Activated CD4-positive, CD25-positive, alpha-beta regulatory T cell treated with anti-CD3 and anti-CD28 coated beads, Interleukin-2, amount 50 U/mL, for 24 hours (primary cell): Measurements from ENCODE around the gene GRAMD1B.

Source experiments
- ATAC-seq, 2 donors: fragments of 150-1000 bp; cut with Tn5 transposase; one replicate each; pipeline ENCODE4 v1.10.0; 2021; ENCODE audit warnings: mild to moderate bottlenecking in 1 of 2, moderate library complexity in 1 of 2

GRAMD1B gene

DNA sequence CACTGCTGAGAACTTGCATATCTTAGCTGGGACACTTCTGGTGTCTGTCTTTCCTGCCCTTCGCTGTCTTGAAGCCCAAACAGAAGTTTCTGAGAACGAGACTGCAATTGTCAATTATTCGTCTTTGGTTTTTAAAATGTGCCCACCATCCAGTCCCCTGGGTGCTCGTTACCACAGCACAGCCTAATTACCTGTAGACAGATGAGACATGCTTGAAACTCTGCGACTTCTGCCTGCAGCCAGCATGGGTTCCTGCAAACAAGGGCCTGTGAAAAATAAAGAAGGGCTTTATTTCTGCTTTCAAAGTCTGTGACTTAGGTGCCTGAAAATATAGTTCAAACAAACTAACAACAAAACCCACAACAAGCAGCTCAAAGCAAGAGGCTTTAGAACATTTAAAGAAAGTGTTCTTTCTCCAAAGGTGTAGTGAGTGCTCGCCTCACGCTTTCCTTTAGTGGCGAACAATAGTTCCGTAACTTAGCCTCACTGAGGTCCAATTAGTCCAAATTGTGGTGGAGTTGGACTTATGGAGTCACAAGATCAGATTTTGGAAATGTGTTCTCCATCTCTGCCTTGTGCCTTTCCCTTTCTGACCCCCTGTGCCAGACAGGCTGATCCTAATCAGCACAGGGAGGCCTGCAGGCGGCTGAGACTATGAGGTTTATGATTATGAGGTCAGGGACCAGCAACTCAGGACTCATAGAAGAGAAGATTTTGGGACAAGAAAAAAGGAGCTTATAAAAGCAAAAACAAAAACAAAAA, 20.4 kb upstream of the GRAMD1B start:
- no peak for ATAC-seq

DNA sequence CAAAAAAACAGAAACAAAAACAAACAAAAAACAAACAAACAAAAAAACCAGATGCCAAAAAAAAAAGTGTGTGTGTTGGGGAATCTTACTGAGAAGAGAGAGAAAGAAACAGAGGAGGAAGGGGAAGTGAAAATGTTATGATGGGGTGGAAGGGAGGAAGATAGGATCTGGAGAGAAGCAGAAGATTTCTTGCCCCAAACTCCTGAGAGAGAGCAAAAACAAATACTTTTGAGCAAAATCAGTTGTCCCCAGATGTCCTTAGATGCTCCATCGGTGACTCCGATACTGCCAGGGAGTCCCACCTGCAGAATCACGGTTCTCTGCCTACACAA, 19.9 kb upstream of the GRAMD1B start:
- ATAC-seq: no peak

DNA sequence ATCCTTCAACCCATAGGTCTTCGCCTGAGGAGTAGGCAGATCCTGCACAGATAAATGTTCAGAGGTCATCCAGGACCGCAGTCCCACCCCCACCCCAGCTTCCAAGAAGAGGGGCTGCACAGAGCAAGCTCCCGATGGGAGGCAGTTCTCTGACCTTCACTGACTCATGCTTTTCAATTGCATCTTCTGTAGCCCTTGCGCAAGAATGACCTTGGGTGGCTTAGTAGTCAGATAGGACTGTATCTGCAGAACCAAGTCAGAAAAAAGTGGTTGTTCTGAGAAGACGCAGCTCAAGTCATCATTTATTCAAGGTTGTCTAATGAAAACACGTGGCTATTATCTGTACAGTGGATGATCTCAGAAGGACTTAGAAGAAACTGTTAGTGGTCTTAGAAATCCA, 16.4 kb upstream of the GRAMD1B start:
- no peak for ATAC-seq

DNA sequence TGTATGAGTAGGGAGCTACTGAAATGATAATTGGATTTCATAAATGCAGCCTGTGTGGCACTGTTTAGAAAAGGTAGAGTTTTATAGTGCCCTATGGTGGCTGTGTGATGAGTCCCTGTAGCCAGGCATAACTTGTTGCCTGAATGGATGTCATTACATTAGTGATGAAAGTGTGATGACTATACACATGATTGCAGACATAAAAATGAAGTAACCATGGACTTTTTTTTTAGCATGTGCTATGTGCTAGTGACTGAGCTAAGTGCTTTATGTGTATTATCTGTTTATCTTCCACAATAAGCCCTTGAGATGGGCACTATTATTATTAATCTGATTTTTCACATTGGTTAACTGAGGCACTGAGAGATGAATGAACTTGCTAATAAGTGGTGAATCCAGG, 13.5 kb upstream of the GRAMD1B start:
- no peak for ATAC-seq

DNA sequence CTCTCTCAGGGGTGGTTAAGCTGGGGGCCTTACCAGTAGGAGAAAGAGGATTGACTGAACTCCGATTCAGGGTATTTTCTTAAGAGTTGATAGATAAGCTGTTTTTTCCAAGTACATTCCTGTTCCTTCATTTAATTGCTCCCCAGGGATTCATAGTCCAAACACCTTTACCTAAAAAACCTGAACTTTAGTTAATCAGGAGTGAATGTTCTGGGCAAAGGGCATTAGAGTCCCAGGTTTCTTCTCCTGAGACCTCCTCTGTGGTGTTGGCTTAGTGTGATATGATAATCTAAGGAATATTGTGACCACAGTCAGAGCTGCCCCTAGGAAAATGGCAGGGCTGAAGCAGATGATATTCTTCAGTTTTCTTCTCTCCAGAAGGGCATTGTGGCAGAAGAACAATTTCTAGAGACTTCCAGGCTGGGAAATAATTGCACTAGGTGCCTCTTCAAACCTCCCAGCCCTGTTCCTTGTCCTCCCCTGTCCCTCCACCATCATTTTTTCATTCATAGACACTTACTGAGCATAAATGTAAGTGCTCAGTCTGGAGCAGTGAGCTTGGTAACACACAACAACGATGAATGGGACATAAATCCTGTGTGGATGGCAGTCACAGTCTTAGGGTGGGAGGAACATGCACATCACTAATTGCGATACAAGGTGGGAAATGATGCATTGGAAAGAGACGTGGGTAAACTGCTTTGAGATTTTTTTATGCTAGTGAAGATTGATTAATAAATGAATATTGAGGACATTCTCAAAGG, 11.5 kb upstream of the GRAMD1B start:
- no peak for ATAC-seq

DNA sequence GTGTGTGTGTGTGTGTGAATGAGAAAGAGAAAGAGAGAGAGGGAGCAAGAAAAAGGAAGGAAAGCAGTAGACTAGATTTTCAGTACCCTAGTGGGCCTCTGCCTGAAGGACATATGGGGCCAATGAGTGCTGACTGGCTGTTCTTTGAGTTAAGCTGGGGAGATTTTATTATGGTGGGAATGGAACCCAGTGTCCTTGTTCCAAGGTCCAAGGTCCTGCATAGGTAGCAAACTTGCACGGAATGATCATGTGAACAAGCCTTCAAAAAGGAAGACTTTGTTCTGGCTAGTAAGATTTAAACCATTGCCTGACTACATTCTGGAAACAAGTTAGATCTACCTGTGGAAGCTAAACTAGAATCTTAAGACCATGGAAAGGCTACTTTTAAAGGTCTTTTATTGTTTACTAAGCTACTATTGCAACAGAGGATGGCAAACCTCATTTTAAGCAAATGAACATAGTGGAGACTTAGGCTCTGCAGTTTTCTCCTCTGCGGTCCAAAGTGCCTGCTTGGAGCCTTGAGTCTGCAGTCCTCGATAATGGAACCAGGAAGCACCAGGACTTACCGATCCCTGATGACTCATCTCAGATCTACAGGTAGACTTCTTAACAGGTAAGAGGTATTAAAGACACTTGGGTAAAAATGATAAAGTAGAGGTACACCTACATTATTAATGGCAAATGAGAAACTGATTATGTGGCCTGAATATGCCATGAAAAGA, 10.2 kb upstream of the GRAMD1B start:
- no peak for ATAC-seq

DNA sequence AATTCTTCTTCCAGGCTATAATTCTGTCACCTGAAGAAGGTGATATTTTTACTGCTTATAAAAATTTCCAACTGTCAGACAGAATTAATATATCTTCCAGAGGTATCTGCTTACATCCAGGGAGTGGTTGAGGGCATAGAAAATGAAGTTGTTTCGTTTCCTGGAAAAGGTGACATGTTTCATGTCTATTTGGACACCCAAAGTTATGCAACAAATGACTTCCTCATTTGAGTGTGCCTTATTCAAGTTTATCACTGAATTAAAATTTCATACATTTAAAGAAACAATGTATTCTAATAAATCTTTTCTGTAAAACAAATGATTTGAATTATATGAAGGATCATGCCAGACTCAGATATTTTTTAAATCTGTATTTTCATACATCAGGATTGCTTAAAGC, 8.5 kb upstream of the GRAMD1B start:
- ATAC-seq: no peak

DNA sequence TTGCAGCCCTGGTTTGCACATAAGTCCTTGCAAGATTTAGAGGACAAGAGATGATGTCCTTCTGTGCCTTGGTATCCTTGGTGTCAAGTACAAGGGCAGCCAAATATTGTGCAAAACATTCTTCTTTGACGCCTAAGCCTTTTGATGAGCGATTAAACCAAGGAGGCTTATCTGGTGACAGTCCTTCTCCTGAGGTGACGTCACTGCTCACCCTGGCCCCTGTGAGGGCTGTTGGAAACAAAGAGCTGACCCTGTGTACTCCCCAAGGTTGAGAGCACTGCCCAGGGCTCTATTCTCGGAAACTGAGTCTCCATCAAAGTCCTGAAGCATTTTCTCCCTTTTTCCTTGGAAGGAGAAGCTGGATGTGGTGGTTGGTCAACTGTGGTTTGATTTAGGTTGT, 4.7 kb upstream of the GRAMD1B start:
- ATAC-seq: no peak

DNA sequence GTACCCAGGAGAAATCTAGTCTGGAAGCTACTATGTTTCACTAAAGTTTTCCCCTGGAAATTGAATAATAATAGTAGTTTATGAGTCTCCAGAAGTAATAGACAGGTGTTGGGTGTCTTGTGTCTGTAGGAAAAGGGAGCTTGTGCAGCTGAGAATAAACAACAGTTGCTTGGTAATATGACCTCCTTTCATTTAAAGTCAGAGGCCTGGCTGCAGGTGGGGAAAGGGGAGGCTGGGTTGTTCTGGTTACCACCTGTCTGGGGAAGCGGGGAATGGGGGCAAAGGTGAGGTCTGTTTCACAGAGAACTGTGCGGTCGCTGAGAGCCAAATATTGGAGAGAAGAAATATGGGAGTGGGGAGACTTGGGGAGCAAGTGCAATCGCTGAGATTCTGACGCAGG, 3.3 kb upstream of the GRAMD1B start:
- no peak for ATAC-seq

DNA sequence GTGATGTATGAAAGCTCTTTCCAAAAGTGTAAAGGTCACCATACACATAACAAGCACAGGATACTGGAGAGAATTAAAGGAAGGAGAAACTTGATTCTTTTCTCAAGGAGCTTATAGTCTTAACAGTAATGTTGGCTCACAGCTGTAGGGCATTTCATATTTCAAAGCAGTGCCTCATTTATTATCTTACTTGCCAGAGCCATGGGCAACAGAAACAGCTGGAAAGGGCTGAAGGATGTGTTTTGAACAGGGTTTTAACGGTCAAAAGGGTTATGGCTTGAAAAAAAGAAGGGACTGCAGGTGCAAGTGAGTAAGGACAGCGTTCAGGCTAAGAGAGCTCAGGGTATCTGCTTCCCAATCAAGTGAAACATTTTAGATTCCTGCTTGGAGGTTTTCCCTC, 2.7 kb upstream of the GRAMD1B start:
- ATAC-seq: no peak

DNA sequence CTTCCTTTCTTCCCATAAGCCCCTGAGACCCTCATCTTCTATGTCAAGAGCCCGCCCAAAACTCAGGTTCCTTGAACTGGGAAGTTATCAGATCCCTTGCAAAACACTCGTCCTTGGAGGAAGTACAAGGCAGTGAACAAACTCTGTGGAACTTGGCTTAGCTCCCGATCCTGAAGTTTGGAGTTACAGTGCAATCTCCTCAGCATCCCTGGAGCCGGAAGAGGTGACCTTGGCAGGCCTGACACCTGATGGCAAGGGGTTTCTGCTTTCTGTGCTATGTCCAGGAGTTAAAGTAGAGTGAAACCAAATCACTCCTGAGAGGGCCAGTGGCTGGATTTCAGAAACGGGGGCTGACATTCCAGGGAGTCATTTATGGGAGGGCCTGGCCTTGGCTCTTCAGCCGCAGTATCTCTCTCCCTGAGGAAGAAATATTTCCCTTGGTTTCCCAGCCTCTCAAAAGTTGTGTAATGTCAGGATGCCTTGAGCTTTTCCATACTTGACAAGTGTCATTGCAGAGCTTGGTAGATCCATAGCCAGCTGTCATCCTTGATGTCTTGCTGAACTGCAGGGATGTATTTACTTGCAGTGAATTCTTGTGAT, 1.9 kb upstream of the GRAMD1B start:
- ATAC-seq: no peak

DNA sequence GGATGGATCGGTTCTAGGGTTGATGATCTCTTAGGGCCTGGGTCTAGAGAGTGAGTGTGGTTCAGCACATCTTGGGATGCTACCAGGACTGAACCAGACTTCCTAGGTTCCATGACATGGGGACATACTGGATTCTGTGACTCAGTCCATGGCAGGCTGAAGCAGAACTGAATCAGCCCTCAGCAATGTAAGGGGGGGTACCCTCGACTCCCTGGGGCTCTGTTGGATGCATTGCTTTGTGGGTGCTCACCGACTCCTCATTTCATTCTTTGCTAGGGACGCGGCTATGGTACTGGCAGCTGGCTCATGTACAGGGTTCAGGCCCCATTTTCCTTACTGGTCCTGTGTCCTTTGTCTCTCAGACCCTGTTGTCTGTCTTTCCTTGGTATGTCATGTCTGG, 733 bp upstream of the GRAMD1B start:
- no peak for ATAC-seq

DNA sequence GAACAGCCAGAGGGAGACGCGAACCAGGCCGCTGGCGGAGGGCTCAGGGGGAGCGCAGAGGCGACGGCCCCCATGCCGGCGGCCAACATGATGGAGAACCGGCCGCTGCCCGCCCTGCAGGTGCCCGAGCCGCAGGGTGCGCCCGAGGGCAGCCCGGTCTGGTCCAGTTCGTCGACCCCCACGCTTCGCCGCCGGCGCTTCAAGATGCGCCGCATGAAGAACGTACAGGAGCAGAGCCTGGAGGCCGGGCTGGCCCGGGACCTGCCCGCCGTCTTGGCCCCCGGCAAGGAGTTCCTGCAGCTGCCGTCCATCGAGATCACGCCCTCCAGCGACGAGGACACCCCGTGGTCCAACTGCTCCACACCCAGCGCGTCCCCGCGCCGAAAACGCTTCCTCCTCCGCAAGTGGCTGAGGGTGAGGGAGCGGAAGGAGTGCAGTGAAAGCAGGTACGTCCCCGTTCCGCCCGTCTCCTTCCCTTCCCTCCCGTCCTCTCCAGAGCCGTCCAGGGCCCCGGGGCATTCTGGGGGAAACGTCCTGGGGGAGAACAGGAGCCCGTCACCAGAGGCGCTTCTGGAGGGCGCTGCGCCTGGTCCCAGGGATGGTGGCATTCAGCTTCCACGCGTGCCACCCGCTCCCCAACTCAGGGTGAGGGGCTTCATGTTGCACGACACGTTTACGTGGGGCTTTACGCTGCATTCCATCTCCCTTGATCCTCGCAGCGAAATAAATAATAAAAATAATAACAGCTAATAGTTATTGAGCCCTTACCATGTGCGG, 840 bp downstream of the GRAMD1B start:
- ATAC-seq: peak; percentile 53

DNA sequence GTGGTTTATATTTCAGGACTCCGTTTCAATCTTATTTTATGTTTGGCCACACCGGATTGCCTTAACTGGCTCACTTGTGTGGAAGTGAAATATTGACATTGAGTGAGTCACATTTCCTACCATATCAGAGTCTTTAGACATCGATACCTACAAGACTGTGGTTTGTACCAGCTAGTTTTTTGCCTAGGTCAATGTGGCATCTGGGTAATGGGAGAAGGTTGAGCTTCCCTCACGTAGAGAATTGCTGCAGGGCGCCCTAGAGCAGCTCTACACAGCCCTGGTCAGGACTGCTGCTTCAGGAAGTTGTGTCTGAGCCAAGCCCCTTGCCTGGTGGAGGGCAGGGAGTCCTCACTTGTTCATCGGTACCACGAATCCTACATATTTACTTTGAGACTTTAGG, 1.6 kb downstream of the GRAMD1B start:
- peak in 1 of 2 donors; percentile 25 for ATAC-seq

DNA sequence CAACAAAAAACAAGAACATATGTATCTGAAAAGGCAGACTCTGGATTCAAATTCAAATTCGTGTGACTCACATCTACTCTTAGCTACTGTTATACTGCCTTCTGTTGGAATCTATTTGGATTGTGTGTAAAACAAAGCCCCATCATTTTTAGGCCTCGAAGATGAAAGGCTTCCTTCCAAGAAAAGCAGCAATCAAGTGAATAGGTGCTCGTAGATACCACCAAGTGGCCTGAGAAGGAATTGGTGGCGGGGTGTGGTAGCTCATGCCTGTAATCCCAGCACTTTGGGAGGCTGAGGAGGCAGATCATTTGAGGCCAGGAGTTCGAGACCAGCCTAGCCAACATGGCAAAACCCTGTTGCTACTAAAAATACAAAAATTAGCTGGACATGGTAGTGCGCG, 4.2 kb downstream of the GRAMD1B start:
- ATAC-seq: no peak

DNA sequence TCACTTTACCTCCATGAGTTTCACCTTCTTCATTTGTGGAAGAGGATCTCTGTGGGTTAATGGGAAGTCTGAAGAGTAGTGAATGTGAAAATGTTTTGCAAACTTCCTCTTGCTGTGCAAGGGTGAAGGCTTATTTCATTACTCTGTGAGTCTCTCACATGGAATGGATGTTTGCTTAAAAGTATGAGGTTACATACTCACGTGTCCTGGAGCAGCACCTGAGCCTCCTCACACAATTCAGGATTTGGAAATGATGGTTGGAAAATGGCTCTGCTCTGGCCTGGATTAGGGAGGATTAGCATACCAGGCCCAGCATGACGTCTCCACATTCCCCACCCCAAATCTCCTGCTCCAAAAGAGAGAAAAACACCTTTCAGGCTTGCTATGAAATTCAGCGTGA, 4.8 kb downstream of the GRAMD1B start:
- no peak for ATAC-seq

DNA sequence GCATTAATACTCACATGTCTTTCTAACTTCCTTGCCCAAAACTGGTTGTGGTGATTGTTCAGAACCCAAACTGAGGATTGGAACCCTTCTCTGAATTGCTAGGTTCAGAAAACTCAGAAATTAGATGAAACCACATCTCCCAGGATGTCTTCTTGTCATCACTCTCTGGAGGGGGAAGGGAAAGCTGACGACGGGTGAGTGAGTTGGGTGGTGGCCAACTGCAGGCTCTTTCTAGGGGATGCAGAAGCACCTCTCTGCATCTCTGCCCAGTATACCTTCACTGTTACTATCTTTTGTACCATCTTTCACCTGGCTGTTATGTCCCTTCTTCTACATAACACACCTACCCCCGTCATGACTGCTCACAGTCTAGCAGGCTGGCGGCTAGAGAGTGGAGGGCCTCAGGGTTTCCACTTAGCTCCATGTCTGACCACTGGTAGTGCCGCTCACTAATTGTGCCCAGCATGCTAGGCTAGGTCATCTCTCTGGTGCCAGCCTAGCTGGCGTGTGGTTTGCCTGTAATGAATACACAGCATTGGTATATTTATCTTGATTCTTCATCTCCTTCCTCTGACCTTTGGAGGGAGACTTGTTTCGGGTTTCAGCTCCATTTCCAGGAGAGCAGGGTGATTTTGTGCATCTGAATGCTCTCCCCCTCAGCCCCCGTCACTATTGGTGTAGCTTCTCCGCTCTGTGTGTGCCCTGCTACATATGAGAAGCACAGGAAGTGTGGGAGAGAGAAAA, 7.3 kb downstream of the GRAMD1B start:
- ATAC-seq: no peak

DNA sequence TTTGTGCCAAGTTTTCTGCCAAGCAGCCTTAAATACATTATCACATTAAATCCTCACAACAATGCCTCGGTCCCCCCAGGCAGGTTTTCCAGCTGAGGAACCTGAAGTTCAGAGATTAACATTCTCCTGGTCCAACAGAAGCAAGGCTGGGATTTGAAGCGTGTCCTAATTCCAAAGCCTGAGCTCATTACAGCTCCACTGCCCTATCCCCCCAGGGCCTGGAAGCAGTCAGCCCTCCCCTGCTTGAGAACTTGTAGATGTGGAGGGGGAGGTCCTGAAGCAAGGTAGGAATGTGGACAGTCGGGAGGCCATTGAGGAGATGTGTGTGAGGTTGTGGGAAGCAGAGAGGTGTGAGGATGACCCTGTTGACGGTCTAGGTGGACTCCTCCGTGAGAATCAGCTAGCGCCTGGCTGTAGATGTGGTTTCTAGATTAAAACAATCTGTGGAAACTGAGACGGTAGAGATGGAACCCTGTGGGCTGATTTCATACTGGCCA, 8.1 kb downstream of the GRAMD1B start:
- ATAC-seq: no peak

DNA sequence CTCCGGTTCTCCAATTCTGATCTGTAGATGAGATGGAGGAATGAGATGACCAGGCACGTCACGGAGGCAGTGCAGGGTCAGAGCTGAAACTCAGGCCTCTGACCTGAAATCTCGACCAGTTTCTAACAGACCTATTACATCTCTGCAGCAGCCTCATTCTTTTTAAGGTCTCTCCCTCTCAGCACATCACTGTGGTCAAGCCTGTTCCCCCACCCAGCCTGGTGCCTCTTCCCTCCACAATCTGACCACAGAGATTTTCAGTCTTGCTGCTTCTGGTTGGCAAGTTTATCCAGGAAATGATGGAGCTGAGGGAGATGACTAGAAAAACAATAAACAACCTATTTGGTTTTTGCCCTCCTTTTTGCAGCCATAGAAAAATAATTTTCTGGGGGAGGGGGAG, 9.5 kb downstream of the GRAMD1B start:
- ATAC-seq: no peak

DNA sequence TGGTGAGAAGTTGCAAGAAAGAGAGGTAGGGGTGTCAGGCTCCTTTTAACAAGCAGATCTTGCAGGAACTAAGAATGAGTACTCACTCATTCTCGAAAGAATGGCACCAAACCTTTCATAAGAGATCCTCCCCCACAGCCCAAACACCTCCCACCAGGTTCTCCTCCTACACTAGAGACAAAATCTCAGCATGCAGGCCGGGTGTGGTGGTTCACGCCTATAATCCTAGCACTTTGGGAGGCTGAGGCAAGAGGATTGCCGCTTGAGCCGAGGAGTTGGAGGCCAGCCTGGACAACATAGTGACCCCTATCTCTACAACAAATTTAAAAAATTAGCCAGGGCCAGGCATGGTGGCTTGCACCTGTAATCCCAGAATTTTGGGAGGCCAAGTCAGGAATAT, 11.1 kb downstream of the GRAMD1B start:
- ATAC-seq: no peak

DNA sequence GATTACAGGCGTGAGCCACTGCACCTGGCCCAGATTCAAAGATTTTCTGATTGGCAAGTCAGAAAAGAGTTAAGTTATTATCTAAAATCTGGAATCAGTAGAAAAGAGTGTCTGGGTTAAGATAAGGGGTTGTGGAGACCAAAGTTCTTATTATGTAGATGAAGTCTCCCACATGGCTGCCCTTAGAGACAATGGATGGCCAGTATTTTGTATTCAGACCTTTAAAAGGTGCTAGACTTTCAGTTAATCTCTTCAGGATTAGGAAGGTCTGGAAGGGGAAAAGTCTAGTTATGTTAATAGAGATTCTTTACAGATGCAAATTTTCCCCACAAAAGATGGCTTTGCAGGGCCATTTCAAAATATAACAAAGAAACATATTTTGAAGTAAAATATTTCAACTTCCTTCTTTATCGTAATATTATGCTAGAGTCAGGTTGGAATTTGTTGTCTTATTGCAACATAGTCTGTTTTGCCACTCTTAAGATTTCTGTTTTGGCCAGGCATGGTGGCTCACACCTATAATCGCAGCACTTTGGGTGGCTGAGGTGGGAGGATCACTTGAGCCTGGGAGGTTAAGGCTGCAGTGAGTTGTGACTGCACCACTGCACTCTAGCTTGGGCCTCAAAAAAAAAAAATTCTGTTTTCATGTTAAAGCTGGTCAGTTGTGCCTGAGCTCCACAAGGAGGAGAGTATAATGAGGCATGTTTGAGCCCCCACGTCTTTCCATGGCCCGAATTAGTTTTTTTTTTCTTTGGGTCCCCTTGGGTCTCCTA, 14.0 kb downstream of the GRAMD1B start:
- ATAC-seq: no peak
